SU-DHL-6 (cell line): ENCODE measurements around the gene CLTC.

Experiments used
- H2AFZ ChIP-seq: fragments of 200-600 bp; sonication (generic); 2 replicates; pipeline ENCODE4 v1.6.1; 2014; ENCODE audit warnings: low read depth, mild to moderate bottlenecking, moderate library complexity, mixed read lengths, antibody characterized with exemption, low read length; ENCODE audit not compliant: severe bottlenecking
- H3F3A ChIP-seq: fragments of 200-600 bp; shearing (Covaris generic); 2 replicates; pipeline ENCODE4 v1.6.0; 2016; ENCODE audit warnings: antibody characterized with exemption, mild to moderate bottlenecking; ENCODE audit not compliant: insufficient read depth
- H3K27ac ChIP-seq: fragments of 200-600 bp; sonication (generic); 2 replicates; pipeline ENCODE4 v1.5.1; 2016; ENCODE audit warnings: low read depth, mild to moderate bottlenecking, low read length, moderate library complexity, mixed read lengths
- H3K27me3 ChIP-seq: fragments of 200-600 bp; sonication (generic), shearing (Covaris generic); 2 replicates; pipeline ENCODE4 v1.6.0; 2014; ENCODE audit warnings: mild to moderate bottlenecking, low read length
- H3K36me3 ChIP-seq: fragments of 200-600 bp; sonication (generic); 2 replicates; pipeline ENCODE4 v1.6.1; 2014; ENCODE audit warnings: mild to moderate bottlenecking, low read length, mixed read lengths
- H3K4me2 ChIP-seq: fragments of 300-600, 200-600 bp; shearing (Covaris generic), sonication (generic); 2 replicates; pipeline ENCODE4 v1.6.0; 2014; ENCODE audit warnings: low read length, low read depth, mild to moderate bottlenecking; ENCODE audit not compliant: poor library complexity, severe bottlenecking
- H3K4me3 ChIP-seq: fragments of 200-600 bp; sonication (generic); 2 replicates; pipeline ENCODE4 v1.5.1; 2014; ENCODE audit warnings: antibody characterized with exemption, low read length, mild to moderate bottlenecking, mixed read lengths; ENCODE audit not compliant: insufficient read depth, poor library complexity, severe bottlenecking
- H3K79me2 ChIP-seq: fragments of 200-600 bp; sonication (generic); 2 replicates; pipeline ENCODE4 v1.6.1; 2014; ENCODE audit warnings: mild to moderate bottlenecking, low read length, moderate library complexity; ENCODE audit not compliant: insufficient read depth
- H3K9ac ChIP-seq: fragments of 200-600 bp; sonication (generic); 2 replicates; pipeline ENCODE4 v1.7.0; 2014; ENCODE audit warnings: mild to moderate bottlenecking, low read length
- H3K9me2 ChIP-seq: fragments of 200-600 bp; sonication (generic); replicated peaks from 2 replicates; pipeline ENCODE4 v1.6.1; 2014; ENCODE audit warnings: low read length; ENCODE audit not compliant: insufficient read depth
- H3K9me3 ChIP-seq: fragments of 200-600 bp; sonication (generic); 2 replicates; pipeline ENCODE4 v1.6.1; 2014; ENCODE audit warnings: low read length, mixed read lengths; ENCODE audit not compliant: insufficient read depth
- H4K20me1 ChIP-seq: fragments of 200-600 bp; sonication (generic); 2 replicates; pipeline ENCODE4 v1.6.1; 2014; ENCODE audit warnings: low read depth, mild to moderate bottlenecking, antibody characterized with exemption, low read length, moderate library complexity, mixed read lengths
- CTCF ChIP-seq: fragments of 200-600 bp; sonication (generic); IDR thresholded peaks from one replicate; pipeline ENCODE4 v1.5.1; 2017; ENCODE audit warnings: antibody characterized with exemption, mild to moderate bottlenecking, low read length, moderate library complexity; ENCODE audit not compliant: insufficient read depth, poor library complexity, severe bottlenecking
- EZH2phosphoT487 ChIP-seq: fragments of 200-600 bp; sonication (generic), shearing (Covaris generic); conservative IDR thresholded peaks from 2 replicates; pipeline ENCODE4 v1.6.1; 2018; ENCODE audit warnings: mild to moderate bottlenecking, antibody characterized with exemption, low read length, moderate library complexity, mixed read lengths

The CLTC gene

DNA sequence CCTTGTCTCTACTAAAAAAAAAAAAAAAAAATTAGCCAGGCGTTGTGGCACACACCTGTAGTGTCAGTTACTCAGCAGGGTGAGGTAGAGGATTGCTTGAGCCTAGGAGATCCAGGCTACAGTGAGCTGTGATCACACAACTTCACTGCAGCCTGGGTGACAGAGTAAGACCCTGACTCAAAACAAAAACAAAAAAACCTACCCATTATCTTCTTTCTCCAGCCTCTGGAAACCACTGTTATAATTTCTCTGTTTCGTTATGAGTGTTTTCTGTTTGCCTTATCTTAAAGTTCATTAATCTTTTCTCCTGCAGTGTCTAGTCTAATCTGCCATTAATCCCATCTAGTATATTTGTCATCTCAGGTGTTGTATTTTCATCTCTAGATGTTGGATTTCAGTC, 18.6 kb upstream of the CLTC start:
- H2AFZ ChIP-seq = no peak overlapping the region
- no peak overlapping the region for H3K4me2 ChIP-seq
- TF ChIP-seq CTCF (no peak), EZH2phosphoT487 (no peak)
- H3K36me3 ChIP-seq = peaks cover 16% of the 10 kb centered on the region; the same call in 1 of the 2 replicates
- no peak overlapping the region for H3K27ac ChIP-seq
- H3K79me2 ChIP-seq = no peaks in the 10 kb centered on the region
- no peak overlapping the region for H3K9ac ChIP-seq
- no peaks in the 10 kb centered on the region for H3K9me2 ChIP-seq
- H3K4me3 ChIP-seq = no peak overlapping the region
- H3K27me3 ChIP-seq = no peaks in the 10 kb centered on the region
- no peaks in the 10 kb centered on the region for H3K9me3 ChIP-seq
- no peaks in the 10 kb centered on the region for H3F3A ChIP-seq
- H4K20me1 ChIP-seq = no peaks in the 10 kb centered on the region

DNA sequence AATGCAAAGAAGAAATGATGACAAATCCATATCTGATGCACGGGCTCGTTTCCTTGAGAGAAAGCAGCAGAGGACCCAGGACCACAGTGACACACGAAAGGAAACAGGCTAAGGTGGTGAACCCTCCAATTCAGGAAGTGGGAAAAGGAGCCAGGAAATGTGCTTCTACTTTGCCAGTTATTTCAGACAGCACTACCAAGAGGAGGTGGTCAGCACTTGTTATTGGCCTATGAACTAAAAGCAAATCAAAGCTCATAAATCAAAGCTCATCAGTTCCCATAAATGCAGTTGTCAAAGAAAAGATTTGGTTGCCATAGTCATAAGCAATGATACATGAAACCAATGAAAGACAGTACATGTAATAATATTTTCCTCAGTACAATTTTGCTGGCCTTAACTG, 12.6 kb upstream of the CLTC start:
- Histone ChIP-seq H3K9ac (no peak overlapping the region), H3F3A (0 out of 2 replicates have a peak, but pooled peaks cover 5% of the 10 kb centered on the region), H3K9me3 (no peaks in the 10 kb centered on the region), H4K20me1 (no peaks in the 10 kb centered on the region), H3K27me3 (no peaks in the 10 kb centered on the region), H3K9me2 (no peaks in the 10 kb centered on the region), H3K79me2 (no peaks in the 10 kb centered on the region), H3K4me3 (no peak overlapping the region), H2AFZ (no peak overlapping the region), H3K4me2 (no peak overlapping the region), H3K36me3 (peaks cover 31% of the 10 kb centered on the region), H3K27ac (no peak overlapping the region)
- TF ChIP-seq CTCF (no peak), EZH2phosphoT487 (no peak)

- Histone ChIP-seq H3K9me3 (no peaks in the 10 kb centered on the region), H3K36me3 (peaks cover 28% of the 10 kb centered on the region), H3K9ac (no peak overlapping the region), H3K27ac (no peak overlapping the region), H3K79me2 (no peaks in the 10 kb centered on the region), H3F3A (0 out of 2 replicates have a peak, but pooled peaks cover 5% of the 10 kb centered on the region), H3K4me2 (no peak overlapping the region), H4K20me1 (no peaks in the 10 kb centered on the region), H3K4me3 (no peak overlapping the region), H3K27me3 (no peaks in the 10 kb centered on the region), H2AFZ (no peak overlapping the region), H3K9me2 (no peaks in the 10 kb centered on the region)
- TF ChIP-seq EZH2phosphoT487 (no peak), CTCF (peak; percentile 26)
Measured at GRCh38 chr17:59607817-59608403, 11.8 kb upstream of the CLTC start.
